ENCODE results near the gene PYM1.

DNA sequence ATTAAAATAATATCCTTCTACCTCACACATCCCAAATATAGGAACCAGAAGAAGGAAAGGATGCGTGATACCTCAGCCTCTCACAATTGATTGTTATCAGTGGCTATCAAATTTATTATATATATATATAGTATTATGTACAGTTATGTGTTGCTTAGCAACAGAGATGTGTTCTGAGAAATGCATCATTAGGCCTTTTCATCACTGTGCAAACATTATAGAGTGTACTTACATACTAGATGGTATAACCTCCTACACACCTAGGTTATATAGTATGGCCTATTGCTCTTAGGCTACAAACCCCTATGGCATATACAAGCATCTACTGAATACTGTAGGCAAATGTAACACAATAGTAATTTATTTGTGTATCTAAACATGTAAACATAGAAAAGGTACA lies 34.0 kb downstream of the PYM1 start:
- TF ChIP-seq, protein P1, sequence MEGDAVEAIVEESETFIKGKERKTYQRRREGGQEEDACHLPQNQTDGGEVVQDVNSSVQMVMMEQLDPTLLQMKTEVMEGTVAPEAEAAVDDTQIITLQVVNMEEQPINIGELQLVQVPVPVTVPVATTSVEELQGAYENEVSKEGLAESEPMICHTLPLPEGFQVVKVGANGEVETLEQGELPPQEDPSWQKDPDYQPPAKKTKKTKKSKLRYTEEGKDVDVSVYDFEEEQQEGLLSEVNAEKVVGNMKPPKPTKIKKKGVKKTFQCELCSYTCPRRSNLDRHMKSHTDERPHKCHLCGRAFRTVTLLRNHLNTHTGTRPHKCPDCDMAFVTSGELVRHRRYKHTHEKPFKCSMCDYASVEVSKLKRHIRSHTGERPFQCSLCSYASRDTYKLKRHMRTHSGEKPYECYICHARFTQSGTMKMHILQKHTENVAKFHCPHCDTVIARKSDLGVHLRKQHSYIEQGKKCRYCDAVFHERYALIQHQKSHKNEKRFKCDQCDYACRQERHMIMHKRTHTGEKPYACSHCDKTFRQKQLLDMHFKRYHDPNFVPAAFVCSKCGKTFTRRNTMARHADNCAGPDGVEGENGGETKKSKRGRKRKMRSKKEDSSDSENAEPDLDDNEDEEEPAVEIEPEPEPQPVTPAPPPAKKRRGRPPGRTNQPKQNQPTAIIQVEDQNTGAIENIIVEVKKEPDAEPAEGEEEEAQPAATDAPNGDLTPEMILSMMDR (IDR thresholded peaks at IDR 0.05): no peak
- TF ChIP-seq POLR2A (IDR thresholded peaks at IDR 0.05): no peak
